Occipital lobe (tissue), 2 donors: Measurements from ENCODE around the gene POC1A. TPM values are rescaled to one million over a fixed set of nuclear protein-coding genes. Genes with fewer than 3 reads are reported as not detected.
A peak's percentile ranks its signal among the peaks of the same experiment; 100 is the strongest.
"Not testable (repeated sequence)": the region's sequence is repeated elsewhere in the genome, so short reads cannot be mapped to it uniquely, and the experiment has no call there.

ENCODE experiments used
- DNase-seq: peaks from one replicate; lab custom pipeline; 2025; lab: John Stamatoyannopoulos, UW
- total RNA-seq: library from RNA; depleted of rRNA; stranded (reverse); fragments of >200 nt; gene quantifications from one replicate; pipeline ENCODE4 v1.2.3, GENCODE V29; 2014

Gene POC1A
- total RNA-seq, 1 donor from 2014 or later = 3.1 TPM

GRCh38 chr3:52184690-52185089 lies 30.5 kb upstream of the POC1A start:
- no peak for DNase-seq

GRCh38 chr3:52183786-52184445 lies 29.7 kb upstream of the POC1A start:
- DNase-seq = no peak

GRCh38 chr3:52182691-52183090 lies 28.5 kb upstream of the POC1A start:
- no peak for DNase-seq

DNA sequence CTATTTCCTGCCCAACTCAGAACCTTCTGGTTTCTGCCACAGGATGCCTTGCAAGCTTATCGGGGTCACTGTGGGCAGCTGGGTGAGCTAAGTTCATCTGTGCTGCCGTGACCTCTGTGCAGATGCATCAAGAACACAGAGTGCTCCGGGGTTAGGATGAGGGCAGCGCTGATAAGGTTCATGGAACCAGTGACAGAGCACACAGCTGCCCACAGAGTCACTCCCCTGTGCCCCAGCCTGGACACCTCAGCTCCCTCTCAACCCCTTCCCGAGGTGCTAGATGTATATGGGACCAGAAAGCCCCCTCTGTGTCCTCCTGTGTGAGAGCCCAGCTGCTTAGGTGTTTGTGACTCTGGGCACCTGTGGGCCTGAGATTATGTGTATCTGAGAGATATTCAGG lies 28.0 kb upstream of the POC1A start:
- DNase-seq = no peak

GRCh38 chr3:52181543-52181942 lies 27.3 kb upstream of the POC1A start:
- no peak for DNase-seq

GRCh38 chr3:52178537-52178936 lies 24.3 kb upstream of the POC1A start:
- DNase-seq = no peak

GRCh38 chr3:52178126-52178525 lies 23.9 kb upstream of the POC1A start:
- not testable (repeated sequence) for DNase-seq

DNA sequence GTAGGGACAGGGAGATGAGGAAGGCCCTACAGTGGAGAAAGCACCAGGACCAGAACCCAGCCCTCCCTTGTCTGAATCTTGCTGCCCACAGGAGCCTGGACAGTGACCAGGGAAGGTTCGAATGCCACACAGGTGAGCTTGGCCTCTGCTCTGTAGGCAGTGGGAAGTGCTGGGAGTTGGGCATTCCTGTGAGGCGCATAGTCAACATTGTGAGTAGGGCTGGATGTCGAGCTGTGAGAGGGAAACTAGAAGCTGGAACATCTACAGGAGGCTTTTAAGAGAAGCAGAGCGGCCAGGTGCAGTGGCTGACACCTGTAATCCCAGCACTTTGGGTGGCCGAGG lies 23.4 kb upstream of the POC1A start:
- no peak for DNase-seq

GRCh38 chr3:52176951-52177700 lies 22.9 kb upstream of the POC1A start:
- no peak for DNase-seq

DNA sequence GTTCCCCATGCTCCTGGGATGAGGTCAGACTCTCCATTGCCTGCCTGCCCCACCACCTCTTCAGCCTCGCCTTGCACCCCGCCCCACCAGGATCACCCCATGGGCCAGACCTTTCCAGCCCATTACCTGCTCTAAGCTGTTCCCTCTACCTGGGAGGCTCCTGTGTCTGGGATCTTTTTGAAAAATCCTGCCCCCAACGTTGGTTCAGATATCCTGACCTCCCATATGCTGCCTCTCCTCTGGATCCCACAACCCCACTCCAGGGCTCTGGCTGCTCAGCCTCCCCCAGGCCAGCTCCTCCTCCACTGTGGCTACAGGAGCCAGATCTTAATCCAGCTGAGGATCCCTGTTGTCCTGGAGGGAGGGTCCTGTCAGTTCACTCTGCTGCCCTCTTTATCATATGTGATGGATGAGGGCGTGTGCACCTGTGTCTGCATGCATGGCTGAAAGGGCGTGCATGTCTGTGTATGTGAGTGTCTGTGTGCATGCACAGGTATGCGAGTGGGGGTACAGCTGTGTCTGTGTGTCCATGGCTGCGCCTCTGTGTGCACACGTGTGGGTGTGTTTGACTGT lies 22.0 kb upstream of the POC1A start:
- DNase-seq = no peak

DNA sequence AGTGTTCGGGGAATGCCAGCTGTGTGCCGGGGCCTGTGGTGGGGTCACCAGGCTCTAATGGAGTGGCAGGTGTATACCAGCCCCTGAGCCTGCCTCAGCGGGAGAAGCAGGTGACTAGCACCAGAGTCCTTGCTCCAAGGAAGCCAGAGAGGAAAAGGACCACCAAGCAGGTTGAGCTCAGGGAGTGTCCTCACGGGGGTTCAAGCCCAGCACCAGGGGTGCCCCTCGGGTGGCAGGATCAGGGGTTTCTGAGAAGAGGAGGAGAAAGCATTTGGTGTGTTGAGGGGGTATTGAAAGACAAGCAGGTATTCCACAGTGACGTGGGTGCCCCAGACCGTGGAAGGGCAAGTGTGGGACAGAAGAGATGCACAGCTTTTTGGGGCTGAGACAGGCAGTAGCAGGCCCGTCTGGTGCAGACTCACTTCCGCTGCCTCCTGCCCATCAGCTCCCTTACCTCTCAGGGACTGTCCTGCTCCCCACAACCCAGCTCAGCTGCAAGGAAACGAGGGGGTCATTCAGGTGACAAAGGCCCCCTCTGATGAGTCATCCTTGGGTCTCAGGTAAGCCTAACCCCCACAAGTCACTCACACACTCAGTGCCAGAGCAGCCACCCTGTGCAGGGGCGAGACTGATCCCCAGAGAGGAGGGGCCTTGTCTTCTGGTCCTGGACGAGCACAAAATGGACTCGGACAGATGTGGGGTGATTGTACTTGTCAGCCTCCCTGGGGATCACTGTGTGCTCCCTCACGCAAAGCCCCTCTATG lies 21.4 kb upstream of the POC1A start:
- DNase-seq = no peak

DNA sequence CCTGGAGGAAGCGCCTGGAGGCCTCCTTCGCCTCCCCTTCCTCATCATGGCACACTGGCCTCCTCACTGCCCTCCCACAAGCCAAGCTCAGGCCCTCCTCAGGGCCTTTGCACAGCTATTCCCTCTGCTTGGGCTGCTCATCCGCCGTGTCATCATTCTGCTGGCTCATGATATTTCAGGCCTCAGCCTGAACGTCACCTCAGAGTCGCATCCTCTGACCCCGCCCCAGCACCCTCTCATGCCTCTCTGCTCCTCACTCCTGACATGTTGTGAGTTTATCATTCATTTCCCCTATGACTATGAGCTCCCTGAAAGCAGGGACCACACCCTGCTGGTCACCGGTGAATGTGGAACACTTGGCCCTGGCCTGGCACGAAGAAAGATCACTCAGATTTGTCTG lies 20.7 kb upstream of the POC1A start:
- DNase-seq = no peak

GRCh38 chr3:52173101-52173500 lies 18.9 kb upstream of the POC1A start:
- DNase-seq = no peak

DNA sequence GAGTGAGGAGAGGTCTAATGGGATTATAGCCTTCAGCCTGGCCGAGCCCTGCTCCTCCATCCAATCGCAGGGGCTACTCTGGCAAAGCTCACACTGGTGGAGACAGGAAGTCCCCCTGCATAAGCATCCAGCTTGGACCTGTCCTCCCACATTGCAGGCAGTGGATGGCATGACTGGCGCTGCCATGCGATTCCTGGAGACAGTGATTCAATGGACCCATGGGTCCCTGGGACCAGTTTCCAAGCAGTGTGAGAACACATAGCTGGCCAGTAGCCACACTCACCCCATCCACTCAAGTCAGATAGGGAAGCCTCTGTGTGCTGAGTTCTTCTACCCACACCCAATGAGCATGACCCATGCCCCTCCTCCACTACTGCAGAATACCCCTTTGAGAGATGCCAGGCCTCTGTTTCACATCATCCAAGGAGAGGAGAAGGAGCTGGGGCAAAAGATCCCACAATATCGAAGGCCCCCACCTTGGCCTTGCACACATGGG lies 18.1 kb upstream of the POC1A start:
- peak; percentile 25 for DNase-seq

DNA sequence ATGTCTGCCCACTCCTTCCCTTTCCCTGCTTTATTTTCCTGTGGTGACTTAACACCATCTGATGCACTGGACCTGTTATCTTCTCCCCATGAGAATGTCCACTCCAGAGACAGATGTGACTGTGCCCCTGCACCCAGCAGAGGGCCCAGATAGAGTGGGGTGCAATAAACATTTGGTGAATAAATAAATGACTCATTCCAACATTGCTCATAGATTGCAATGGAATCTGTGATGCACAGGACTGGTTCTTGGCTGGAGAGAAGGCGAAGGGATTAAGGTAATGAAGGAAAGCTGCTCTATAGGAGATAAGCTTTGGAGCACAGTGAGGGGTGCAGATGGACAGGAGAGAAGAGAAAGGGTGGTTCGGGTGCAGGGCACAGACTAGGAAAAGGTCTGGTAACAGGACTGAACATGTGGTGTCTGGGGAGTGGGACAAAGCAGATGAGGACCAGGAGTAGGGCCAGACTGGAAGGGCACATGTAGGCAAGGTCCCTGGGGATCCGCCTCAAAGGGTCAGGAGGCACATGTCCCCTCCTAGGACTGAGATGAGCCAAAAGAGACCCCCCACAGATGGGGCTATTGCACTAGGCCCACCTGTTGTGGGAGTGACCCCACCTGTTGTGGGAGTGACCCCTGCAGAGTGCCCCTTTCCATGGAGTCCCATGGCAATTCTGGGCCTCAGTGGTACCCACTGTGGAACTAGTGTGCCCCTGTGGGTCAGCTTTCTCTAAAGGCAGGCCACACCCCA lies 17.5 kb upstream of the POC1A start:
- DNase-seq = no peak

DNA sequence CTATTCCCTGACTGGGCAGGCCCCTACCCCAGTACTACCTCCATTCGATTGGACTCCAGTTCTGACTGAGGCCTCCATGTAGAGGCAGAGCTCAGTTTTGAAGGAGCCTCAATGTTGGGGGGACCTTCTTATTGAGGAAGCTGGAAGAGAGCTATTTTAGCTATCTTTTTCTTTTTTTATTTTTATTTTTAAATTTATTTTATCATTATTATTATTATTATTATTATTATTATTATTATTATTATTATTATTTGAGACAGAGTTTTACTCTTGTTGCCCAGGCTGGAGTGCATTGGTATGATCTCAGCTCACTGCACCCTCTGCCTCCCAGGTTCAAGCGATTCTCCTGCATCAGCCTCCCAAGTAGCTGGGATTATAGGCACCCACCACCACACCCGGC lies 16.0 kb upstream of the POC1A start:
- DNase-seq = not testable (repeated sequence)

GRCh38 chr3:52167240-52167639 lies 13.0 kb upstream of the POC1A start:
- DNase-seq = no peak

- no peak for DNase-seq
These were observed 8.1 kb upstream of the POC1A start for GRCh38 chr3:52162250-52162872.

DNA sequence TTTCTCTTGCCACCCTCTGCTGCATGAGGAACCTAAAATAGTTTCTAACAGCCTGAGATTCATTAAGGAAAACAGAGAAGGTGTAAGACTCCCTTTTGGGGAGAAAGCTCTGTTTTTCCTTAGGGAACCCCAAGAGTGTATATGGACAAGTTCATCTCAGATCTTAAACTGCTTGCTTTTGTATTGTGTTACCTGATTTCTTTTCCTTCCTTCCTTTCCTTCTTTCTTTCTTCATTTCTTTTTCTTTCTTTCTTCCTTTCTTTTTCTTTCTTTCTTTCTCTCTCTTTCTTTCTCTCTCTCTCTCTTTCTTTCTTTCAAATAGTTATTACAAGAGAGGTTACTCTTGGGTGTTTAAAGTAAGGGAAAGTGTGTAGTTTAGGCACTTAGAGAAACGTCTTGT lies 5.3 kb upstream of the POC1A start:
- no peak for DNase-seq

DNA sequence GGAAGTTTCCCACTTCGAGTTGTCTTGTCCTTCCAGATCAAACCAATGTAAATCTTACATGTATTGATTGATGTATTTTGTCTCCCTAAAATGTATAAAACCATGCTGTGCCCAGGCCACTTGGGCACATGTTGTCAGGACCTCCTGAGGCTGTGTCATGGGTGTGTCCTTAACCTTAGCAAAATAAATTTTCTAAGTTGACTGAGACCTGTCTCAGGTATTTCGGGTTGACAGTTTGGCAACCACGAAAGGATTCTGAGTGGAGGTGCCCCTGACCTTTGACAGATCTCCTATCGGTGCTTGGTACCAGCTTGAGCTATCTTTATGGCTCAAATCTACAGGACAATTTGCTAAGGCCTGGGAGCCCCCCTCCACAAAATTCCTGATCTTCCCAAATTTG lies 1.7 kb upstream of the POC1A start:
- no peak for DNase-seq
